Breast epithelium (tissue), 3 donors: ENCODE measurements around the gene EFNA3.

ENCODE experiments used
- CTCF ChIP-seq, 3 donors: fragments of 450-650 bp; IDR thresholded peaks; one replicate each; pipeline ENCODE4 v1.5.1; 2016 to 2017; ENCODE audit warnings: antibody characterized with exemption in 3 of 3, mild to moderate bottlenecking in 3 of 3, moderate library complexity in 3 of 3
- POLR2A ChIP-seq: fragments of 450-650 bp; IDR thresholded peaks from one replicate; pipeline ENCODE4 v1.6.1; 2016; ENCODE audit warnings: antibody characterized with exemption, mild to moderate bottlenecking, moderate library complexity
- POLR2AphosphoS5 ChIP-seq, 3 donors: sonication (generic); formaldehyde crosslinking; IDR thresholded peaks; one replicate each; pipeline ENCODE4 v1.6.1; 2017; ENCODE audit warnings: antibody characterized with exemption in 3 of 3

GRCh38 chr1:155099331-155099730 lies 20.7 kb downstream of the EFNA3 start:
- TF ChIP-seq CTCF (IDR thresholded peaks at IDR 0.05) (no peak), POLR2A (no peak), POLR2AphosphoS5 (IDR thresholded peaks at IDR 0.05) (no peak)
